GM18873 (cell line): ENCODE results near the gene CNOT6.
"Not testable (repeated sequence)": the region's sequence is repeated elsewhere in the genome, so short reads cannot be mapped to it uniquely, and the experiment has no call there.

Experiments used
- ATAC-seq: cut with Tn5 transposase; IDR thresholded peaks from one replicate; pipeline ENCODE4 v1.9.1; 2021; ENCODE audit warnings: mild to moderate bottlenecking, moderate library complexity, moderate number of reproducible peaks; ENCODE audit not compliant: unreplicated experiment, low FRiP score

CNOT6 gene

GRCh38 chr5:180515974-180516373 lies 21.8 kb downstream of the CNOT6 start:
- not testable (repeated sequence) for ATAC-seq

GRCh38 chr5:180516440-180516839 lies 22.3 kb downstream of the CNOT6 start:
- ATAC-seq, result no peak

- ATAC-seq, result no peak
Observed at GRCh38 chr5:180519098-180519497, 24.9 kb downstream of the CNOT6 start.

- ATAC-seq, result no peak
Observed at GRCh38 chr5:180521101-180521500, 26.9 kb downstream of the CNOT6 start.

- ATAC-seq, result no peak
Observed at GRCh38 chr5:180521591-180521990, 27.4 kb downstream of the CNOT6 start.

GRCh38 chr5:180522330-180522729 lies 28.2 kb downstream of the CNOT6 start:
- no peak for ATAC-seq

GRCh38 chr5:180523629-180524466 lies 29.7 kb downstream of the CNOT6 start:
- no peak for ATAC-seq

- ATAC-seq, result no peak
Observed at GRCh38 chr5:180525399-180525798, 31.2 kb downstream of the CNOT6 start.

- ATAC-seq, result no peak
Observed at GRCh38 chr5:180526269-180526668, 32.1 kb downstream of the CNOT6 start.

- no peak for ATAC-seq
Observed at GRCh38 chr5:180527659-180528058, 33.5 kb downstream of the CNOT6 start.

- ATAC-seq, result not testable (repeated sequence)
Observed at GRCh38 chr5:180531036-180531585, 36.9 kb downstream of the CNOT6 start.

GRCh38 chr5:180532268-180532667 lies 38.1 kb downstream of the CNOT6 start:
- no peak for ATAC-seq

- no peak for ATAC-seq
Observed at GRCh38 chr5:180533845-180534244, 39.7 kb downstream of the CNOT6 start.

- ATAC-seq, result no peak
Observed at GRCh38 chr5:180535573-180535972, 41.4 kb downstream of the CNOT6 start.

- no peak for ATAC-seq
Observed at GRCh38 chr5:180540050-180540694, 46.0 kb downstream of the CNOT6 start.

GRCh38 chr5:180541710-180542109 lies 47.5 kb downstream of the CNOT6 start:
- no peak for ATAC-seq

- no peak for ATAC-seq
Observed at GRCh38 chr5:180545248-180545647, 51.1 kb downstream of the CNOT6 start.

GRCh38 chr5:180548563-180548962 lies 54.4 kb downstream of the CNOT6 start:
- no peak for ATAC-seq

GRCh38 chr5:180553530-180553929 lies 59.4 kb downstream of the CNOT6 start:
- ATAC-seq, result no peak

- ATAC-seq, result no peak
Observed at GRCh38 chr5:180555168-180555921, 61.2 kb downstream of the CNOT6 start.
